ENCODE data around the gene ADRB2.

The ADRB2 gene

GRCh38 chr5:148844433-148845280, 18.2 kb downstream of the ADRB2 start:
- DNase-seq (ENCODE audit: insufficient read length, low spot score), result no peak
- TF ChIP-seq POLR2A (IDR thresholded peaks at IDR 0.05; ENCODE audit: low read depth, low read length), result no peak
- no peak for FAIRE-seq

GRCh38 chr5:148846930-148847329, 20.5 kb downstream of the ADRB2 start:
- no peak for DNase-seq (ENCODE audit: insufficient read length, low spot score)
- TF ChIP-seq POLR2A (IDR thresholded peaks at IDR 0.05; ENCODE audit: low read depth, low read length), result no peak
- FAIRE-seq, result no peak

- FAIRE-seq, result no peak
- TF ChIP-seq POLR2A (IDR thresholded peaks at IDR 0.05; ENCODE audit: low read depth, low read length), result no peak
- no peak for DNase-seq (ENCODE audit: insufficient read length, low spot score)
Measured at GRCh38 chr5:148847456-148847855, 21.0 kb downstream of the ADRB2 start.

- no peak for DNase-seq (ENCODE audit: insufficient read length, low spot score)
- FAIRE-seq, result no peak
- TF ChIP-seq POLR2A (IDR thresholded peaks at IDR 0.05; ENCODE audit: low read depth, low read length), result no peak
Measured at GRCh38 chr5:148848393-148849031, 22.1 kb downstream of the ADRB2 start.

- FAIRE-seq (no peak), DNase-seq (ENCODE audit: insufficient read length, low spot score) (no peak)
- TF ChIP-seq POLR2A (IDR thresholded peaks at IDR 0.05; ENCODE audit: low read depth, low read length), result no peak
Measured at GRCh38 chr5:148849461-148849860, 23.1 kb downstream of the ADRB2 start.

GRCh38 chr5:148850836-148851235, 24.4 kb downstream of the ADRB2 start:
- no peak for TF ChIP-seq POLR2A (IDR thresholded peaks at IDR 0.05; ENCODE audit: low read depth, low read length)
- FAIRE-seq, result no peak
- no peak for DNase-seq (ENCODE audit: insufficient read length, low spot score)

GRCh38 chr5:148853868-148854267, 27.5 kb downstream of the ADRB2 start:
- FAIRE-seq, result no peak
- no peak for TF ChIP-seq POLR2A (IDR thresholded peaks at IDR 0.05; ENCODE audit: low read depth, low read length)
- DNase-seq (ENCODE audit: insufficient read length, low spot score), result no peak

- no peak for FAIRE-seq
- no peak for DNase-seq (ENCODE audit: insufficient read length, low spot score)
- TF ChIP-seq POLR2A (IDR thresholded peaks at IDR 0.05; ENCODE audit: low read depth, low read length), result no peak
Measured at GRCh38 chr5:148855249-148856008, 29.0 kb downstream of the ADRB2 start.

- FAIRE-seq, result no peak
- no peak for DNase-seq (ENCODE audit: insufficient read length, low spot score)
- no peak for TF ChIP-seq POLR2A (IDR thresholded peaks at IDR 0.05; ENCODE audit: low read depth, low read length)
Measured at GRCh38 chr5:148856009-148856367, 29.6 kb downstream of the ADRB2 start.

GRCh38 chr5:148856424-148856823, 30.0 kb downstream of the ADRB2 start:
- no peak for FAIRE-seq

GRCh38 chr5:148857474-148857873, 31.1 kb downstream of the ADRB2 start:
- no peak for TF ChIP-seq POLR2A (IDR thresholded peaks at IDR 0.05; ENCODE audit: low read depth, low read length)
- FAIRE-seq, result no peak
- DNase-seq (ENCODE audit: insufficient read length, low spot score), result no peak

More at GRCh38 chr5:148856424-148856823, 30.0 kb downstream of the ADRB2 start:
- DNase-seq (ENCODE audit: insufficient read length, low spot score), result no peak
- TF ChIP-seq POLR2A (IDR thresholded peaks at IDR 0.05; ENCODE audit: low read depth, low read length), result no peak

- DNase-seq (ENCODE audit: insufficient read length, low spot score) (no peak), FAIRE-seq (no peak)
- no peak for TF ChIP-seq POLR2A (IDR thresholded peaks at IDR 0.05; ENCODE audit: low read depth, low read length)
Measured at GRCh38 chr5:148858106-148858505, 31.7 kb downstream of the ADRB2 start.

GRCh38 chr5:148858547-148858946, 32.1 kb downstream of the ADRB2 start:
- FAIRE-seq (no peak), DNase-seq (ENCODE audit: insufficient read length, low spot score) (no peak)
- no peak for TF ChIP-seq POLR2A (IDR thresholded peaks at IDR 0.05; ENCODE audit: low read depth, low read length)

- TF ChIP-seq POLR2A (IDR thresholded peaks at IDR 0.05; ENCODE audit: low read depth, low read length), result no peak
- DNase-seq (ENCODE audit: insufficient read length, low spot score) (no peak), FAIRE-seq (no peak)
Measured at GRCh38 chr5:148859703-148860102, 33.3 kb downstream of the ADRB2 start.

Data from H54 (cell line).